ENCODE data around the gene CCDC192. TPM values are rescaled to one million over a fixed set of nuclear protein-coding genes. Genes with fewer than 3 reads are reported as not detected.
"Not testable (repeated sequence)": the region's sequence is repeated elsewhere in the genome, so short reads cannot be mapped to it uniquely, and the experiment has no call there.

The CCDC192 gene
- total RNA-seq, 1 experiment from 2014 or later: 0.52 TPM

DNA sequence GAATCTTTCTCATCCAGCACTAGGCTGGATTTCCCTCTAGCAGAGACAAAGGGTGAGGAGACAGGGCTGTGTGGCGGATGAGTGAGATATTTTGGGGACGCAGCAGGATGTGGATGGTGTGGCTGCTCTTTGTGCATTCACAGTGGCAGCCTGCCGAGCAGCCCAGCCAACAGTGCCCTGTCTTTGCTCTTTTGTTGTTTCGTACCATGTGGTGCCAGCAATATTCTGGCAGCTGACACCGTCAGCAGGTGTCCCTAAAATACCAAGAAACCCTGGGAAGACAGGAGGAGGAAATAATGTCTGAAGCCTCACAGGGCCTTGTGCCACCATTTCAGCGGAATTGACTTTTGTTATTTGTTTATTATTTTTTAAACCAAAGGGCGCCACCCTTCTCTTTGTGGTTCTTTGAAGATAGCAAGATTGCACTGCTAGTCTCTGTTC is 141.4 kb downstream of the CCDC192 start:
- H3K27me3 Mint-ChIP-seq (ENCODE audit: low read depth): no peaks in the 10 kb centered on the region
- no peak for DNase-seq (ENCODE audit: low spot score)

GRCh38 chr5:127846884-127847283 is 143.7 kb downstream of the CCDC192 start:
- Mint-ChIP-seq H3K9me3 (no peaks in the 10 kb centered on the region), H3K4me1 (peaks cover 12% of the 10 kb centered on the region), H3K27ac (no peak overlapping the region; the same call in 1 of the 2 replicates), H3K36me3 (no peaks in the 10 kb centered on the region), H3K27me3 (ENCODE audit: low read depth) (no peaks in the 10 kb centered on the region), H3K4me3 (no peak overlapping the region)
- POLR2A ChIA-PET: no interaction called here
- CTCF ChIA-PET: no interaction called here
- ATAC-seq (no peak), DNase-seq (ENCODE audit: low spot score) (no peak)
- no peak for TF ChIP-seq CREM (CRISPR knock-in tag; IDR thresholded peaks at IDR 0.05)
- TF ChIP-seq CBFB (CRISPR knock-in tag; IDR thresholded peaks at IDR 0.05; ENCODE audit: low read depth): no peak
- no peak for TF ChIP-seq ESRRA (CRISPR knock-in tag; IDR thresholded peaks at IDR 0.05; ENCODE audit: borderline replicate concordance)
- no peak for TF ChIP-seq MXD4 (CRISPR knock-in tag; IDR thresholded peaks at IDR 0.05; ENCODE audit: borderline replicate concordance)
- TF ChIP-seq ZBTB43 (CRISPR knock-in tag; IDR thresholded peaks at IDR 0.05): no peak
- no peak for TF ChIP-seq ZNF416 (CRISPR knock-in tag; IDR thresholded peaks at IDR 0.05)
- TF ChIP-seq, protein P1, sequence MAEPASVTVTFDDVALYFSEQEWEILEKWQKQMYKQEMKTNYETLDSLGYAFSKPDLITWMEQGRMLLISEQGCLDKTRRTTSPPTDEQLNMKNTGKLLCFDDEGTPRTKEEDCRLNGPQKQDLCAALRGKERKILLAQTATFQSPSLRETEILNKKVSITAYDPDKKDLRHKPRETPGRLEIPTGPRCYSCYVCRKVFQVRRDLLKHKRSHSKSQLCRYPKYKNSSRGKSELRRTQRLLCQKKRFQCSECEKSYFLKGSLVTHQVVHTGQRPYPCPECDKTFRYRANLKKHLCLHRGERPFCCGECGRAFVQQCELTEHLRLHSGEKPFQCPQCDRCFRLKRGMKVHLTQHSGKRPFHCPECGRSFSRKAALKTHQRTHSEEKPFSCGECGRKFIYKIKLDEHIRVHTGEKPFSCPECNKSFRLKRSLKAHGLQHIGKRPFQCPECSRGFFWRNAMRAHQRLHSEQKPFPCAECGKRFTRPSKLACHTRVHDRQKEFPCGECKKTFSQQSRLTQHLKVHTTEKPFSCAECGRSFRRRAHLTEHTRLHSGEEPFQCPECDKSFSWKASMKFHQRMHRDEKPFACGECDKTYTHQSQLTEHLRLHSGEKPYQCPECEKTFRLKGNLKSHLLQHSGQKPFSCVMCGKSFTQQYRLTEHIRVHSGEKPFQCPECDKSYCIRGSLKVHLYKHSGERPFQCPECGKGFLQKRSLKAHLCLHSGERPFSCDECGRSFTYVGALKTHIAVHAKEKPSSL (CRISPR knock-in tag; conservative IDR thresholded peaks at IDR 0.05): no peak
- no peak for TF ChIP-seq ZNF532 (CRISPR knock-in tag; IDR thresholded peaks at IDR 0.05; ENCODE audit: borderline replicate concordance)
- TF ChIP-seq, protein P2, sequence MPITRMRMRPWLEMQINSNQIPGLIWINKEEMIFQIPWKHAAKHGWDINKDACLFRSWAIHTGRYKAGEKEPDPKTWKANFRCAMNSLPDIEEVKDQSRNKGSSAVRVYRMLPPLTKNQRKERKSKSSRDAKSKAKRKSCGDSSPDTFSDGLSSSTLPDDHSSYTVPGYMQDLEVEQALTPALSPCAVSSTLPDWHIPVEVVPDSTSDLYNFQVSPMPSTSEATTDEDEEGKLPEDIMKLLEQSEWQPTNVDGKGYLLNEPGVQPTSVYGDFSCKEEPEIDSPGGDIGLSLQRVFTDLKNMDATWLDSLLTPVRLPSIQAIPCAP (CRISPR knock-in tag; IDR thresholded peaks at IDR 0.05): no peak
- TF ChIP-seq FOXJ3 (CRISPR knock-in tag; IDR thresholded peaks at IDR 0.05; ENCODE audit: borderline replicate concordance): no peak
- TF ChIP-seq, protein P3, sequence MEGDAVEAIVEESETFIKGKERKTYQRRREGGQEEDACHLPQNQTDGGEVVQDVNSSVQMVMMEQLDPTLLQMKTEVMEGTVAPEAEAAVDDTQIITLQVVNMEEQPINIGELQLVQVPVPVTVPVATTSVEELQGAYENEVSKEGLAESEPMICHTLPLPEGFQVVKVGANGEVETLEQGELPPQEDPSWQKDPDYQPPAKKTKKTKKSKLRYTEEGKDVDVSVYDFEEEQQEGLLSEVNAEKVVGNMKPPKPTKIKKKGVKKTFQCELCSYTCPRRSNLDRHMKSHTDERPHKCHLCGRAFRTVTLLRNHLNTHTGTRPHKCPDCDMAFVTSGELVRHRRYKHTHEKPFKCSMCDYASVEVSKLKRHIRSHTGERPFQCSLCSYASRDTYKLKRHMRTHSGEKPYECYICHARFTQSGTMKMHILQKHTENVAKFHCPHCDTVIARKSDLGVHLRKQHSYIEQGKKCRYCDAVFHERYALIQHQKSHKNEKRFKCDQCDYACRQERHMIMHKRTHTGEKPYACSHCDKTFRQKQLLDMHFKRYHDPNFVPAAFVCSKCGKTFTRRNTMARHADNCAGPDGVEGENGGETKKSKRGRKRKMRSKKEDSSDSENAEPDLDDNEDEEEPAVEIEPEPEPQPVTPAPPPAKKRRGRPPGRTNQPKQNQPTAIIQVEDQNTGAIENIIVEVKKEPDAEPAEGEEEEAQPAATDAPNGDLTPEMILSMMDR (IDR thresholded peaks at IDR 0.05): no peak

More for the DNA sequence above, 141.4 kb downstream of the CCDC192 start:
- POLR2A ChIA-PET: no interaction called here
- TF ChIP-seq ZNF138 (CRISPR knock-in tag; conservative IDR thresholded peaks at IDR 0.05) (no peak), HMGXB4 (CRISPR knock-in tag; IDR thresholded peaks at IDR 0.05) (no peak), NR1H2 (CRISPR knock-in tag; IDR thresholded peaks at IDR 0.05) (no peak), TP53 (CRISPR knock-in tag; IDR thresholded peaks at IDR 0.05) (no peak), GRHL2 (CRISPR knock-in tag; IDR thresholded peaks at IDR 0.05; ENCODE audit: insufficient replicate concordance, severe bottlenecking) (no peak)
- TF ChIP-seq, protein P4, sequence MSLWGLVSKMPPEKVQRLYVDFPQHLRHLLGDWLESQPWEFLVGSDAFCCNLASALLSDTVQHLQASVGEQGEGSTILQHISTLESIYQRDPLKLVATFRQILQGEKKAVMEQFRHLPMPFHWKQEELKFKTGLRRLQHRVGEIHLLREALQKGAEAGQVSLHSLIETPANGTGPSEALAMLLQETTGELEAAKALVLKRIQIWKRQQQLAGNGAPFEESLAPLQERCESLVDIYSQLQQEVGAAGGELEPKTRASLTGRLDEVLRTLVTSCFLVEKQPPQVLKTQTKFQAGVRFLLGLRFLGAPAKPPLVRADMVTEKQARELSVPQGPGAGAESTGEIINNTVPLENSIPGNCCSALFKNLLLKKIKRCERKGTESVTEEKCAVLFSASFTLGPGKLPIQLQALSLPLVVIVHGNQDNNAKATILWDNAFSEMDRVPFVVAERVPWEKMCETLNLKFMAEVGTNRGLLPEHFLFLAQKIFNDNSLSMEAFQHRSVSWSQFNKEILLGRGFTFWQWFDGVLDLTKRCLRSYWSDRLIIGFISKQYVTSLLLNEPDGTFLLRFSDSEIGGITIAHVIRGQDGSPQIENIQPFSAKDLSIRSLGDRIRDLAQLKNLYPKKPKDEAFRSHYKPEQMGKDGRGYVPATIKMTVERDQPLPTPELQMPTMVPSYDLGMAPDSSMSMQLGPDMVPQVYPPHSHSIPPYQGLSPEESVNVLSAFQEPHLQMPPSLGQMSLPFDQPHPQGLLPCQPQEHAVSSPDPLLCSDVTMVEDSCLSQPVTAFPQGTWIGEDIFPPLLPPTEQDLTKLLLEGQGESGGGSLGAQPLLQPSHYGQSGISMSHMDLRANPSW (CRISPR knock-in tag; conservative IDR thresholded peaks at IDR 0.05; ENCODE audit: low read depth): no peak
- no peak overlapping the region for H3K4me3 Mint-ChIP-seq
- CTCF ChIA-PET: interaction anchor here (2.1 kb wide), 1 partner anchor 21 kb away, joined by 9 read pairs; no protein-coding TSS in a partner anchor
- peak; percentile 76 for ATAC-seq
- no peak overlapping the region for H3K27ac Mint-ChIP-seq
- H3K36me3 Mint-ChIP-seq: no peaks in the 10 kb centered on the region
- H3K4me1 Mint-ChIP-seq: peaks cover 12% of the 10 kb centered on the region
- no peaks in the 10 kb centered on the region for H3K9me3 Mint-ChIP-seq

DNA sequence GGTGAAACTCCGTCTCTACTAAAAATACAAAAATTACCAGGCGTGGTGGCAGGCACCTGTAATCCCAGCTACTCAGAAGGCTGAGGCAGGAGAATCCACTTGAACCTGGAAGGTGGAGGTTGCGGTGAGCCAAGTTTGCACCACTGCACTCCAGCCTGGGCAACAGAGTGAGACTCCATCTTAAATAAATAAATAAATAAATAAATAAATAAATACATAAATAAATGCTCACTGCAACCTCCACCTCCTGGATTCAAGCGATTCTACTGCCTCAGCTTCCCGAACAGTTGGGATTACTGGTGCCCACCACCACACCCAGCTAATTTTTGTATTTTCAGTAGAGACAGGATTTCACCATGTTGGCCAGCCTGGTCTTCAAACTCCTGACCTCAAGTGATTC is 144.4 kb downstream of the CCDC192 start:
- H3K9me3 Mint-ChIP-seq; DNase-seq (ENCODE audit: low spot score); H3K27me3 Mint-ChIP-seq (ENCODE audit: low read depth); ATAC-seq; POLR2A ChIA-PET; H3K27ac Mint-ChIP-seq; H3K4me3 Mint-ChIP-seq; H3K36me3 Mint-ChIP-seq: not testable (repeated sequence)
- peaks cover 12% of the 10 kb centered on the region for H3K4me1 Mint-ChIP-seq
- CTCF ChIA-PET: interaction anchor here (1.2 kb wide), 1 partner anchor 18 kb away, joined by 4 read pairs; no protein-coding TSS in a partner anchor

Measured in WTC11 (cell line).